K562 (cell line): ENCODE data around the gene DGCR8. TPM values are rescaled to one million over a fixed set of nuclear protein-coding genes. Genes with fewer than 3 reads are reported as not detected.

Experiments
- ATAC-seq: fragments of 200-7000 bp; cut with Tn5 transposase; 3 replicates; pipeline ENCODE4 v1.9.1; 2020; ENCODE audit warnings: moderate library complexity
- BruUV-seq: library from RNA; stranded (reverse); fragments of 400-500 nt; replicated peaks from 2 replicates; lab custom pipeline; 2021; lab: Mats Ljungman, UMichigan
- CTCF ChIA-PET: fragments of 300-600 bp; formaldehyde crosslinking; extraction: SDS; loops from one replicate; lab custom pipeline; 2021; ENCODE audit warnings: low intra/inter-chr PET ratio; lab: Yijun Ruan, JAX
- POLR2A ChIA-PET: fragments of 300-600, 350-650 bp; sonication (Branson Sonifier 250); formaldehyde crosslinking; extraction: SDS; loops from one replicate; lab custom pipeline; 2021; ENCODE audit warnings: antibody characterized with exemption, inconsistent platforms; lab: Yijun Ruan, JAX
- DNase-seq, 4 experiments: peaks; one replicate each; pipeline versions ENCODE4 v3.0.0 to v3.0.0-alpha.2; 2011 to 2018; ENCODE audit warnings: low spot score in 3 of 4, mixed read lengths in 3 of 4; ENCODE audit errors: extremely low read depth in 1 of 4
- FAIRE-seq: peaks from 2 replicates; lab custom pipeline; 2011; peaks lifted over from hg19 to GRCh38; lab: Jason Lieb, UNC
- H2AFZ ChIP-seq: 2 replicates; pipeline ENCODE4 v1.6.0; 2011; ENCODE audit warnings: low read depth, low read length, control low read depth, inconsistent platforms
- H3K27ac ChIP-seq: fragments of 200-600 bp; 3 replicates; pipeline ENCODE4 v1.8.0; 2011; ENCODE audit warnings: low read depth, mild to moderate bottlenecking, control low read depth, inconsistent platforms, low read length, moderate library complexity, mixed read lengths; ENCODE audit errors: extremely low read depth
- H3K27me3 ChIP-seq, 2 experiments: fragments of 300-600 bp in 1 of 2; 2 replicates in 1 of 2; 3 replicates in 1 of 2; pipeline versions ENCODE4 v1.6.0 to v1.8.0; 2011; ENCODE audit warnings: inconsistent platforms in 2 of 2, low read length in 2 of 2, mild to moderate bottlenecking in 1 of 2, mixed read lengths in 1 of 2, moderate library complexity in 1 of 2; ENCODE audit not compliant: control insufficient read depth in 2 of 2, insufficient read depth in 2 of 2
- H3K36me3 ChIP-seq: fragments of 300-600 bp; 3 replicates; pipeline ENCODE4 v1.8.0; 2011; ENCODE audit warnings: mild to moderate bottlenecking, low read length, inconsistent platforms; ENCODE audit not compliant: control insufficient read depth, insufficient read depth
- H3K4me1 ChIP-seq, 2 experiments: fragments of 200-600 bp in 1 of 2; replicated peaks in 1 of 2; 2 replicates in 1 of 2; 3 replicates in 1 of 2; pipeline versions ENCODE4 v1.5.1 to v1.8.0; 2011; ENCODE audit warnings: inconsistent platforms in 2 of 2, low read length in 2 of 2, mild to moderate bottlenecking in 1 of 2, mixed read lengths in 1 of 2, moderate library complexity in 1 of 2; ENCODE audit not compliant: control insufficient read depth in 2 of 2, insufficient read depth in 2 of 2
- H3K4me2 ChIP-seq: 2 replicates; pipeline ENCODE4 v1.6.1; 2011; ENCODE audit warnings: low read length, control low read depth, inconsistent platforms, mixed read lengths; ENCODE audit not compliant: insufficient read depth
- H3K4me3 ChIP-seq: fragments of 200-600 bp; sonication (generic), shearing (Covaris generic); 2 replicates; pipeline ENCODE4 v1.5.1; 2016; ENCODE audit warnings: control low read depth, inconsistent platforms
- H3K79me2 ChIP-seq: fragments of 200-600 bp; 3 replicates; pipeline ENCODE4 v1.8.0; 2011; ENCODE audit warnings: low read length, inconsistent platforms; ENCODE audit not compliant: control insufficient read depth, insufficient read depth
- H3K9ac ChIP-seq, 2 experiments: 2 replicates each; pipeline versions ENCODE4 v1.6.0 to v1.6.1; 2011; ENCODE audit warnings: low read depth in 2 of 2, low read length in 2 of 2, control low read depth in 1 of 2, inconsistent platforms in 1 of 2, mild to moderate bottlenecking in 1 of 2, mixed read lengths in 1 of 2; ENCODE audit not compliant: insufficient read depth in 1 of 2
- H3K9me1 ChIP-seq: one replicate; pipeline ENCODE4 v1.6.0; 2011; ENCODE audit warnings: inconsistent platforms, mild to moderate bottlenecking, low read length, moderate library complexity; ENCODE audit not compliant: control insufficient read depth, insufficient read depth
- H3K9me3 ChIP-seq: replicated peaks from 2 replicates; pipeline ENCODE4 v1.5.1; 2011; ENCODE audit warnings: low read depth, low read length, inconsistent platforms; ENCODE audit not compliant: control insufficient read depth, insufficient read depth
- H4K20me1 ChIP-seq: replicated peaks from 2 replicates; pipeline ENCODE4 v1.6.1; 2011; ENCODE audit warnings: low read length, inconsistent platforms, mixed read lengths; ENCODE audit not compliant: control insufficient read depth, insufficient read depth
- ELF4 ChIP-seq: fragments of 450-650 bp; formaldehyde crosslinking; IDR thresholded peaks from 2 replicates; pipeline ENCODE4 v1.4.0; 2022; ENCODE audit warnings: missing genetic modification characterization
- NBN ChIP-seq: fragments of 450-650 bp; IDR thresholded peaks from 2 replicates; pipeline ENCODE4 v1.6.1; 2016; ENCODE audit warnings: low read depth, mild to moderate bottlenecking
- OTX1 ChIP-seq: fragments of 450-650 bp; formaldehyde crosslinking; IDR thresholded peaks from 2 replicates; pipeline ENCODE4 v1.4.0; 2022; ENCODE audit warnings: mild to moderate bottlenecking
- PML ChIP-seq: IDR thresholded peaks from 2 replicates; pipeline ENCODE4 v1.6.1; 2012; ENCODE audit warnings: low read length, inconsistent platforms
- RBM14 ChIP-seq: fragments of 200-400 bp; formaldehyde crosslinking; IDR thresholded peaks from 2 replicates; pipeline ENCODE4 v1.6.1; 2018; ENCODE audit warnings: low read depth, mild to moderate bottlenecking, low read length, moderate library complexity, borderline replicate concordance; ENCODE audit not compliant: insufficient read depth
- SIN3A ChIP-seq, 2 experiments: fragments of 150-350 bp in 1 of 2; IDR thresholded peaks; 2 replicates each; pipeline ENCODE4 v1.6.1; 2011 to 2016; ENCODE audit warnings: borderline replicate concordance in 2 of 2, low read depth in 2 of 2, low read length in 2 of 2, mild to moderate bottlenecking in 2 of 2, moderate library complexity in 2 of 2; ENCODE audit not compliant: control insufficient read depth in 1 of 2
- SRF ChIP-seq, 2 experiments: fragments of 250-450, 450-650 bp in 1 of 2; sonication (Bioruptor Pico) in 1 of 2; sonication (generic) in 1 of 2; formaldehyde crosslinking; IDR thresholded peaks; 2 replicates each; pipeline versions ENCODE4 v1.5.0 to v1.5.1; 2020 to 2022; ENCODE audit warnings: mild to moderate bottlenecking in 1 of 2, missing genetic modification reagents in 1 of 2
- TOE1 ChIP-seq, 2 experiments: fragments of 450-650 bp in 1 of 2; sonication (generic) in 1 of 2; formaldehyde crosslinking in 1 of 2; IDR thresholded peaks; 2 replicates each; pipeline versions ENCODE4 v1.7.1 to v1.8.0; 2016 to 2022; ENCODE audit warnings: borderline replicate concordance in 2 of 2, mild to moderate bottlenecking in 2 of 2, antibody characterized with exemption in 1 of 2, inconsistent platforms in 1 of 2, low read depth in 1 of 2, missing genetic modification reagents in 1 of 2, moderate library complexity in 1 of 2
- WHSC1 ChIP-seq: IDR thresholded peaks from one replicate; pipeline ENCODE4 v1.6.1; 2012; ENCODE audit warnings: low read length, control low read depth, inconsistent platforms
- YY1 ChIP-seq, 3 experiments: IDR thresholded peaks; 2 replicates each; pipeline ENCODE4 v1.6.1; 2011; ENCODE audit warnings: low read length in 2 of 3, mild to moderate bottlenecking in 2 of 3, moderate library complexity in 2 of 3, borderline replicate concordance in 1 of 3, control low read depth in 1 of 3, low read depth in 1 of 3; ENCODE audit not compliant: insufficient read depth in 3 of 3, insufficient replicate concordance in 2 of 3, control insufficient read depth in 1 of 3, insufficient read length in 1 of 3; ENCODE audit errors: extremely low read depth in 1 of 3
- WGBS: fragments of 100-300 bp; shearing (Covaris generic); methylation state at CpG from one replicate; pipeline ENCODE4 v1.1.6; 2016; ENCODE audit warnings: low coverage, mixed read lengths; ENCODE audit not compliant: insufficient coverage; ENCODE audit errors: missing lambda C conversion rate; 5-methylcytosine and 5-hydroxymethylcytosine counted together
- in situ Hi-C: fragments of 300-500 bp; cut with MboI; formaldehyde crosslinking; loops from 4 replicates; pipeline ENCODE4 v1.15.0; 2018; ENCODE audit warnings: inconsistent platforms, mixed read lengths
- intact Hi-C: fragments of 100-400 bp; cut with micrococcal nuclease; formaldehyde crosslinking; loops from 2 replicates; pipeline ENCODE4 v1.14.2; 2022
- polyA plus RNA-seq, 8 experiments: library from polyadenylated mRNA; depleted of rRNA in 4 of 8; stranded (reverse) in 5 of 8; unstranded in 3 of 8; fragments of >200 nt; fragmentation: Nextera tagmentation in 2 of 8; fragmentation: Illumina TruSeq in 1 of 8; extraction: Ambion mirVana in 2 of 8; extraction: Trizol in 1 of 8; gene quantifications; 2 replicates each; pipeline versions ENCODE4 v1.2.1 to v1.2.3, GENCODE V29; 2011 to 2014; ENCODE audit warnings: inconsistent platforms in 1 of 8, missing spikeins in 1 of 8
- total RNA-seq, 7 experiments: library from RNA; depleted of rRNA in 6 of 7; stranded (reverse); fragments of >200 nt in 6 of 7; fragmentation: Illumina TruSeq in 2 of 7; extraction: Trizol in 2 of 7; gene quantifications; 2 replicates each; pipeline versions ENCODE4 v1.2.1 to v1.2.3, GENCODE V29; 2011 to 2021; ENCODE audit warnings: low replicate concordance in 1 of 7
- TF ChIP-seq, protein P1 (sequence below), 2 experiments: fragments of 450-650 bp in 1 of 2; sonication (generic) in 1 of 2; formaldehyde crosslinking; conservative IDR thresholded peaks; 2 replicates each; pipeline versions ENCODE4 v1.4.0 to v1.8.1; 2020 to 2022; ENCODE audit warnings: mild to moderate bottlenecking in 1 of 2, missing genetic modification reagents in 1 of 2
- TF ChIP-seq, protein P2 (sequence below): fragments of 450-650 bp; formaldehyde crosslinking; IDR thresholded peaks from 2 replicates; pipeline ENCODE4 v1.4.0; 2022; ENCODE audit warnings: missing genetic modification characterization
- TF ChIP-seq, protein P3 (sequence below): fragments of 250-450 bp; sonication (Bioruptor Pico); IDR thresholded peaks from 2 replicates; pipeline ENCODE4 v1.9.0; 2021; ENCODE audit warnings: mild to moderate bottlenecking, inconsistent platforms

Gene DGCR8
- total and polyA plus RNA-seq, 9 of the 15 experiments (the other 6 are each of a cell fraction or from before 2014, with no cell fraction given) = 5.9 to 144 (median 80.1) TPM

- 95% methylated on average over 24 of the region's 24 CpGs for WGBS
- no peaks in the 10 kb centered on the region for H3K27me3 ChIP-seq
- H3K27ac ChIP-seq = no peak overlapping the region
- ATAC-seq (no peak), DNase-seq (no peak), FAIRE-seq (no peak)
- CTCF ChIA-PET = interaction anchor here (0.7 to 2.8 kb wide), 4 partner anchors 58 to 1562 kb away, joined by 3 to 19 read pairs (median 3); no protein-coding TSS in a partner anchor
- POLR2A ChIA-PET = interaction anchor here (0.9 to 19.4 kb wide), 6 partner anchors 7 to 111 kb away, joined by 3 to 513 read pairs (median 4); partner anchors contain the start of genes RANBP1 and TRMT2A
- peak overlapping the region in 1 of 2 experiments; percentile 27; a peak in 2 of 4 replicates for H3K9ac ChIP-seq
- no peak overlapping the region for H3K4me2 ChIP-seq
- intact Hi-C loops (no loop called here), in situ Hi-C loops (loop anchor here (5.0 kb wide), 1 partner anchor 114 kb away; no protein-coding TSS in a partner anchor)
- peaks cover 93% of the 10 kb centered on the region for H3K79me2 ChIP-seq
- no peaks in the 10 kb centered on the region for H3K9me3 ChIP-seq
- no peak overlapping the region for H3K4me3 ChIP-seq
- H2AFZ ChIP-seq = no peak overlapping the region
- H4K20me1 ChIP-seq = peaks cover 35% of the 10 kb centered on the region
- no TSS peak for BruUV-seq
- peaks cover 16% of the 10 kb centered on the region for H3K9me1 ChIP-seq
- TF ChIP-seq SIN3A (IDR thresholded peaks at IDR 0.05; ENCODE audit: borderline replicate concordance in 2 of 2, control insufficient read depth in 1 of 2, low read depth in 2 of 2, low read length in 2 of 2) (0 out of 4 replicates have a peak, but pooled peaks of 1 of the 2 experiments have one; percentile 26), NBN (no peak), WHSC1 (peak; percentile 56), RBM14 (peak; percentile 49; the same call in 1 of the 2 replicates), TOE1 (IDR thresholded peaks at IDR 0.05; ENCODE audit: borderline replicate concordance) (no peak), TOE1 (CRISPR knock-in tag; IDR thresholded peaks at IDR 0.05; ENCODE audit: borderline replicate concordance, low read depth) (no peak), SRF (CRISPR knock-in tag; IDR thresholded peaks at IDR 0.05) (no peak), ELF4 (0 out of 2 replicates have a peak, but pooled peaks have one; percentile 36), PML (no peak), OTX1 (CRISPR knock-in tag) (peak; percentile 61; the same call in 1 of the 2 replicates), YY1 (IDR thresholded peaks at IDR 0.05; ENCODE audit: borderline replicate concordance in 1 of 3, control insufficient read depth in 1 of 3, extremely low read depth in 1 of 3, insufficient read depth in 3 of 3, insufficient read length in 1 of 3, insufficient replicate concordance in 2 of 3, low read depth in 1 of 3, low read length in 2 of 3) (peak in 1 of 3 experiments; percentile 46)
- TF ChIP-seq, protein P1, sequence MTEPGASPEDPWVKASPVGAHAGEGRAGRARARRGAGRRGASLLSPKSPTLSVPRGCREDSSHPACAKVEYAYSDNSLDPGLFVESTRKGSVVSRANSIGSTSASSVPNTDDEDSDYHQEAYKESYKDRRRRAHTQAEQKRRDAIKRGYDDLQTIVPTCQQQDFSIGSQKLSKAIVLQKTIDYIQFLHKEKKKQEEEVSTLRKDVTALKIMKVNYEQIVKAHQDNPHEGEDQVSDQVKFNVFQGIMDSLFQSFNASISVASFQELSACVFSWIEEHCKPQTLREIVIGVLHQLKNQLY (CRISPR knock-in tag; conservative IDR thresholded peaks at IDR 0.05) = peak in 1 of 2 experiments; percentile 80; a peak in 1 of 4 replicates
- TF ChIP-seq, protein P2, sequence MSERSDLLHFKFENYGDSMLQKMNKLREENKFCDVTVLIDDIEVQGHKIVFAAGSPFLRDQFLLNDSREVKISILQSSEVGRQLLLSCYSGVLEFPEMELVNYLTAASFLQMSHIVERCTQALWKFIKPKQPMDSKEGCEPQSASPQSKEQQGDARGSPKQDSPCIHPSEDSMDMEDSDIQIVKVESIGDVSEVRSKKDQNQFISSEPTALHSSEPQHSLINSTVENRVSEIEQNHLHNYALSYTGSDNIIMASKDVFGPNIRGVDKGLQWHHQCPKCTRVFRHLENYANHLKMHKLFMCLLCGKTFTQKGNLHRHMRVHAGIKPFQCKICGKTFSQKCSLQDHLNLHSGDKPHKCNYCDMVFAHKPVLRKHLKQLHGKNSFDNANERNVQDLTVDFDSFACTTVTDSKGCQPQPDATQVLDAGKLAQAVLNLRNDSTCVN = no peak
- TF ChIP-seq, protein P3, sequence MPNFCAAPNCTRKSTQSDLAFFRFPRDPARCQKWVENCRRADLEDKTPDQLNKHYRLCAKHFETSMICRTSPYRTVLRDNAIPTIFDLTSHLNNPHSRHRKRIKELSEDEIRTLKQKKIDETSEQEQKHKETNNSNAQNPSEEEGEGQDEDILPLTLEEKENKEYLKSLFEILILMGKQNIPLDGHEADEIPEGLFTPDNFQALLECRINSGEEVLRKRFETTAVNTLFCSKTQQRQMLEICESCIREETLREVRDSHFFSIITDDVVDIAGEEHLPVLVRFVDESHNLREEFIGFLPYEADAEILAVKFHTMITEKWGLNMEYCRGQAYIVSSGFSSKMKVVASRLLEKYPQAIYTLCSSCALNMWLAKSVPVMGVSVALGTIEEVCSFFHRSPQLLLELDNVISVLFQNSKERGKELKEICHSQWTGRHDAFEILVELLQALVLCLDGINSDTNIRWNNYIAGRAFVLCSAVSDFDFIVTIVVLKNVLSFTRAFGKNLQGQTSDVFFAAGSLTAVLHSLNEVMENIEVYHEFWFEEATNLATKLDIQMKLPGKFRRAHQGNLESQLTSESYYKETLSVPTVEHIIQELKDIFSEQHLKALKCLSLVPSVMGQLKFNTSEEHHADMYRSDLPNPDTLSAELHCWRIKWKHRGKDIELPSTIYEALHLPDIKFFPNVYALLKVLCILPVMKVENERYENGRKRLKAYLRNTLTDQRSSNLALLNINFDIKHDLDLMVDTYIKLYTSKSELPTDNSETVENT = peak; percentile 44; the same call in 1 of the 2 replicates
- peaks cover 39 to 51% of the 10 kb centered on the region in 2 experiments for H3K4me1 ChIP-seq
- H3K36me3 ChIP-seq = peaks cover 96% of the 10 kb centered on the region
These were observed 6.1 kb downstream of the DGCR8 start for GRCh38 chr22:20086101-20086599.
